C4-2B (cell line): Measurements from ENCODE around the gene BICRA.

Source experiments
- H3K27ac ChIP-seq: fragments of 450-650 bp; 2 replicates; pipeline ENCODE4 v1.5.1; 2017
- ZFX ChIP-seq: fragments of 450-650 bp; IDR thresholded peaks from 2 replicates; pipeline ENCODE4 v1.6.1; 2017
- TF ChIP-seq, protein P1 (sequence below): fragments of 450-650 bp; conservative IDR thresholded peaks from 2 replicates; pipeline ENCODE4 v1.5.1; 2017; ENCODE audit warnings: mild to moderate bottlenecking

Gene BICRA

DNA sequence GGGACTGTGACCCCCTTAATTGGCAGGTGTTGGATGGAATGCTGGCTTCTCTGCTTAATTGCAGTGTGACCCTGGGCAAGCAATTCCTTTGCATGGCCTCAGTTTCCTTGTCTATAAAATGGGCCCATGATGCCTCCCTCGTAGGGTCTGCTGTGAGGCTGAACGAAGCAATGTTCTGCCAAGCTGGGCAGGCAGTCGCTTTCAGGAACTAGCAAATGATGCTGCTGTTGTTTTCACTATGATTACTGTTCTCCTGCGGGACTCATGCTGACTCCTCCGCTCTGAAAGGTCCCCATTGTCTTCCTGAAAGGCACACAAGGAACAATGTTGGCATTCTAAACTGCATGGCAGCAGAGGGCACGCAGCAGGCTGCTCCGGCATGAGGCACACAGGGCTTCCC is 6.8 kb downstream of the BICRA start:
- TF ChIP-seq, protein P1, sequence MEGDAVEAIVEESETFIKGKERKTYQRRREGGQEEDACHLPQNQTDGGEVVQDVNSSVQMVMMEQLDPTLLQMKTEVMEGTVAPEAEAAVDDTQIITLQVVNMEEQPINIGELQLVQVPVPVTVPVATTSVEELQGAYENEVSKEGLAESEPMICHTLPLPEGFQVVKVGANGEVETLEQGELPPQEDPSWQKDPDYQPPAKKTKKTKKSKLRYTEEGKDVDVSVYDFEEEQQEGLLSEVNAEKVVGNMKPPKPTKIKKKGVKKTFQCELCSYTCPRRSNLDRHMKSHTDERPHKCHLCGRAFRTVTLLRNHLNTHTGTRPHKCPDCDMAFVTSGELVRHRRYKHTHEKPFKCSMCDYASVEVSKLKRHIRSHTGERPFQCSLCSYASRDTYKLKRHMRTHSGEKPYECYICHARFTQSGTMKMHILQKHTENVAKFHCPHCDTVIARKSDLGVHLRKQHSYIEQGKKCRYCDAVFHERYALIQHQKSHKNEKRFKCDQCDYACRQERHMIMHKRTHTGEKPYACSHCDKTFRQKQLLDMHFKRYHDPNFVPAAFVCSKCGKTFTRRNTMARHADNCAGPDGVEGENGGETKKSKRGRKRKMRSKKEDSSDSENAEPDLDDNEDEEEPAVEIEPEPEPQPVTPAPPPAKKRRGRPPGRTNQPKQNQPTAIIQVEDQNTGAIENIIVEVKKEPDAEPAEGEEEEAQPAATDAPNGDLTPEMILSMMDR, result no peak
- no peak for TF ChIP-seq ZFX
- H3K27ac ChIP-seq, result no peak overlapping the region

DNA sequence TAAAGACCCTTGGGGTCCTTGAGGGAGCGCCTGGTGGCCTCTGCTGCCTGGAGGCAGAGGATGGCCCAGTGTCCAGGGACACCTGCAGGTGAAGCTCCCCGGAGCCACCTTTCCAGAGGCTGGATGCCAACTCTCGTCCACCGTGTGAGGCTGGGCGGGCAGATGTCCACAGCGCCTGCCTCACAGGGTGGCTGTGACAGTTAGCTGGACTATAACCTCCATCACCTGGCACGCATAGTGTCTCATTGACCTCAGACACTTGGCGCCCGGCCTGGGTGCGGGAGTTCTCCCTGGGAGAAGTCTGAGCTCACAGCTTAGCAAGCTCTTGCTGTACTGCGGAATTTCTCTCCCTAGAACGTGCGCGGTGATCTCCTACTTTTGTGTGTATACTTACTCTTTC is 9.8 kb downstream of the BICRA start:
- no peak overlapping the region for H3K27ac ChIP-seq
- TF ChIP-seq, protein P1, result no peak
- TF ChIP-seq ZFX, result no peak

DNA sequence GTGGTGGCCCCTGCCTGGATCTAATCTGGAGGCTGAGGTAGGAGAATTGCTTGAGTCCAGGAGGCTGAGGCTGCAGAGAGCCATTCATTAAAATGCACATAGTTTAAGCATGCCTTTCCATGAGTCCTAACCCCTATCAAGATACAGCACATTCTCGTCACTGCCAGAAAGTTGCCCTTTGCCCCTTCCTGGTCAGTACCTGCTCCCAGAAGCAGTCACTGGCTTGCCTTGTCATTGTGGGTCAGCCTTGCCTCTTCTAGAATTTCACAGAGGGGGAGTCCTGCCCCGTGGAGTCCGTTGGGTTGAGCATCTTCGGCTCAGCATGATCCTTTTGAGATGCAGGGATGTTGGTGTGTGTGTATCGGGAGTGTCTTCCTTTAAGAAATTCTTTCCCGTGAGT is 10.8 kb downstream of the BICRA start:
- TF ChIP-seq ZFX, result no peak
- TF ChIP-seq, protein P1, result no peak
- H3K27ac ChIP-seq, result no peak overlapping the region

DNA sequence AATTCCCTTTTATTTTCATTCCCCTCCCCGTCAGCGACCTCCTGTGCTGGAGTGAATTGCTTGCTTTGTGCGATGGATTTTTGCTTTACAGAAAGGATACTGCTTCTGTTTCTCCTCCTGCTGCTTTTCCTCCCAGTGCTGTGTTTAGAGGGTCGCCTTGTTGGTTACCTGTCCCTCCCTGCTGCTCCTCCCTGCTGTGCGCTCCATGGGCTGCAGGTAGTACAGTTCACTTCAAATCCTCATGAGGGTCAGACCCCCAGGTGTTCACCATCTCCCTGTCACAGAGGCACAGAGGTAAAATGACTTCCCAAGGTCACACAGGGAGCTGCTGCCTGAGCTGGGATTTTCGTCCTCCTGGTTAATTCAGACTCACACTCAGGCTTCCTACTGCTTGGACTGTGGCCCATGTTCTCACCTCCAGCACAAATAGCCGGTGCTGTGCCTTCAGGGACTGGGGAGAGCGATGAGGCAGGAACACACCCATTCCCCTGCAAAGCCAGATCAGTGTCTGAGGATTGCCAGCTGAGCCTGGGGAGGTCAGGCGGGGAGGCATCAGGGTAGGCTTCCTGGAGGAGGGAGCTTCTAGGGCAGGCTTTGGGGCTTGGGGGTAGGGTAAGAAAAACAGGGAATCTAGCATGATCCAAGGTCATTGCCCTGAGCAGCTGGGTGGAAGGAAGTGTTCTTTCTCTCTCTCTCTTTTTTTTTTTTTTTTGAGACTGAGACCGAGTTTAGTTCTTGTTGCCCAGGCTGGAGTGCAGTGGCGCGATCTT is 14.4 kb downstream of the BICRA start:
- peak overlapping the region; percentile 13 for H3K27ac ChIP-seq
- no peak for TF ChIP-seq ZFX
- TF ChIP-seq, protein P1, result no peak

DNA sequence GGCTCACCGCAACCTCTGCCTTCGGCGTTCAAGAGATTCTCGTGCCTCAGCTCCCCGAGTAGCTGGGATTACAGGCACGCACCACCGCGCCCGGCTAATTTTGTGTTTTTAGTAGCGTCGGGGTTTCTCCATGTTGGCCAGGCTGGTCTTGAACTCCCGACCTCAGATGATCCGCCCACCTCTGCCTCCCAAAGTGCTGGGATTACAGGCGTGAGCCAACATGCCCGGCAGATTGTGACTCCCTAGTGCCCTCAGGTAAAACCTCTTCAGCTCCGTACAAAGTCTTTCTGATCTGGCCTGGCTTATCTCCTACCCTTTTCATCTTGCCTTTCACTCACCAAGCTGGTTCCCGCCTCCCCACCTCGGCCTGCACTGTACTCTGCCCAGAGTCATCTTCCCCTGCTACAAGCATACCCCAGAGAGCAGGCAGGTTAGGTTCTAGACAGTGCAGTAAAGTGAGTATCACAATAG is 15.0 kb downstream of the BICRA start:
- peak overlapping the region; percentile 13; the same call in 1 of the 2 replicates for H3K27ac ChIP-seq
- TF ChIP-seq ZFX, result no peak
- TF ChIP-seq, protein P1, result no peak

DNA sequence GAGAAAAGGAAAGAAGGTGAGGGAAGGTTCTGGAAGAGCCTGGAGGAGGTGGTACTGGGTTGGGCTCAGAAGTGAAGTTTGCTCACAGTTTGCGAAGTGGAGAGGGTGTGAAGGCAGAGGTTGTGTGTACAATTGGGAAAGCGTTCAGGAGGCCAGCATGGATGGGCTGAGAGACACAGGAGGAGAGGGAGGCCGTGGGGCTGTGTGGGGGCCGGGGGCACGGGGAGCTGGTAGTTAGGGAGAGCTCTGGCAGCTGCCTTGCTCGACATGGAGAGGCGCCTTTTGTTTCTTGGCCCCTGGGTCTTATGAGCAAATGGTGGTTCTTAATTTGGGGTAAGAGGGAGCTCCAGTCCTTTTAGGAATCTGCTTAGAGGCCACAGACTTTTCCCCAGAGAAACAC is 16.7 kb downstream of the BICRA start:
- no peak overlapping the region for H3K27ac ChIP-seq
- TF ChIP-seq, protein P1, result no peak
- no peak for TF ChIP-seq ZFX

DNA sequence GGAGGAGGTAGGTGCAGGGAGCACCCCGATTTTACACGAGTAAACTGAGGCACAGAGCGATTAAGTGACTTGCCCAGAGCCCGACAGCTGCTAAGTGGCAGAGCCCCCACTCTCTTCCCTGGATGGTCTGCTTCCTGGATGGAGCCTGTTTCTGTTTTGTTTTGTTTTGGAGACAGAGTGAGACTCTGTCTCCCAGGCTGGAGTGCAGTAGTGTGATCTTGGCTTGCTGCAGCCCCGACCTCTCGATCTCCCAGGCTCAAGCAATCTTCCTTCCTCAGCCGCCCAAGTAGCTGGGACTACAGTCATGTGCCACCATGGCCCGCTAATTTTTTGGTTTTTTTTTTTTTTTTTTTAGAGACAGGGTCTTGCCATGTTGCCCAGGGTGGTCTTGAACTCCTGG is 17.3 kb downstream of the BICRA start:
- H3K27ac ChIP-seq, result no peak overlapping the region
- no peak for TF ChIP-seq ZFX
- TF ChIP-seq, protein P1, result no peak
